Measurements from ENCODE around the gene CRYL1. TPM values are rescaled to one million over a fixed set of nuclear protein-coding genes. Genes with fewer than 3 reads are reported as not detected.

CRYL1 gene
- polyA plus RNA-seq, 1 of the 3 experiments (the other 2 are of a cell fraction): 34.8 TPM

GRCh38 chr13:20371825-20372224 is 153.8 kb downstream of the CRYL1 start:
- Histone ChIP-seq H3K9ac (no peak overlapping the region), H3K9me3 (no peaks in the 10 kb centered on the region), H3K36me3 (replicated peaks in 1 of 2; ENCODE audit: control insufficient read depth in 1 of 2, insufficient read depth in 2 of 2, low read length in 1 of 2) (no peaks in the 10 kb centered on the region), H3K4me2 (no peak overlapping the region), H3K27me3 (ENCODE audit: insufficient read depth) (peaks cover 36% of the 10 kb centered on the region), H2AFZ (ENCODE audit: low read depth) (no peak overlapping the region), H3K4me1 (ENCODE audit: control insufficient read depth in 1 of 2, insufficient read depth in 2 of 2, low read depth in 1 of 2, low read length in 1 of 2) (no peaks in the 10 kb centered on the region), H4K20me1 (ENCODE audit: insufficient read depth) (no peaks in the 10 kb centered on the region), H3K4me3 (ENCODE audit: low read depth in 2 of 2, low read length in 1 of 2) (no peak overlapping the region), H3K79me2 (ENCODE audit: insufficient read depth) (no peaks in the 10 kb centered on the region), H3F3A (replicated peaks; ENCODE audit: insufficient read depth) (no peaks in the 10 kb centered on the region), H3K9me2 (no peaks in the 10 kb centered on the region), H3K27ac (ENCODE audit: low read depth in 2 of 2, low read length in 1 of 2) (no peak overlapping the region)
- WGBS (ENCODE audit: low lambda C conversion rate): 34% methylated on average over 4 of the region's 4 CpGs
- TF ChIP-seq, protein P1, sequence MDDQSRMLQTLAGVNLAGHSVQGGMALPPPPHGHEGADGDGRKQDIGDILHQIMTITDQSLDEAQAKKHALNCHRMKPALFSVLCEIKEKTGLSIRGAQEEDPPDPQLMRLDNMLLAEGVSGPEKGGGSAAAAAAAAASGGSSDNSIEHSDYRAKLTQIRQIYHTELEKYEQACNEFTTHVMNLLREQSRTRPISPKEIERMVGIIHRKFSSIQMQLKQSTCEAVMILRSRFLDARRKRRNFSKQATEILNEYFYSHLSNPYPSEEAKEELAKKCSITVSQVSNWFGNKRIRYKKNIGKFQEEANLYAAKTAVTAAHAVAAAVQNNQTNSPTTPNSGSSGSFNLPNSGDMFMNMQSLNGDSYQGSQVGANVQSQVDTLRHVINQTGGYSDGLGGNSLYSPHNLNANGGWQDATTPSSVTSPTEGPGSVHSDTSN (IDR thresholded peaks at IDR 0.05): no peak
- no peak for TF ChIP-seq GATA2 (CRISPR knock-in tag; IDR thresholded peaks at IDR 0.05)
- TF ChIP-seq CHD2 (IDR thresholded peaks at IDR 0.05; ENCODE audit: low read length, partially characterized antibody): no peak
- TF ChIP-seq, protein P2, sequence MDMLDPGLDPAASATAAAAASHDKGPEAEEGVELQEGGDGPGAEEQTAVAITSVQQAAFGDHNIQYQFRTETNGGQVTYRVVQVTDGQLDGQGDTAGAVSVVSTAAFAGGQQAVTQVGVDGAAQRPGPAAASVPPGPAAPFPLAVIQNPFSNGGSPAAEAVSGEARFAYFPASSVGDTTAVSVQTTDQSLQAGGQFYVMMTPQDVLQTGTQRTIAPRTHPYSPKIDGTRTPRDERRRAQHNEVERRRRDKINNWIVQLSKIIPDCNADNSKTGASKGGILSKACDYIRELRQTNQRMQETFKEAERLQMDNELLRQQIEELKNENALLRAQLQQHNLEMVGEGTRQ (IDR thresholded peaks at IDR 0.05; ENCODE audit: borderline replicate concordance, low read depth, low read length): no peak
- no peak for TF ChIP-seq TAF1 (IDR thresholded peaks at IDR 0.05; ENCODE audit: borderline replicate concordance, low read depth, low read length)
- no peak for TF ChIP-seq EP300 (IDR thresholded peaks at IDR 0.05; ENCODE audit: borderline replicate concordance in 1 of 2, low read depth in 1 of 2, low read length in 1 of 2)
- TF ChIP-seq EZH2phosphoT487 (IDR thresholded peaks at IDR 0.05; ENCODE audit: borderline replicate concordance, low read depth): no peak
- no peak for TF ChIP-seq FOXM1 (IDR thresholded peaks at IDR 0.05; ENCODE audit: low read depth)
- no peak for TF ChIP-seq RCOR1 (IDR thresholded peaks at IDR 0.05; ENCODE audit: low read length)
- TF ChIP-seq ZBTB33 (IDR thresholded peaks at IDR 0.05; ENCODE audit: borderline replicate concordance, low read depth): no peak
- TF ChIP-seq, protein P3, sequence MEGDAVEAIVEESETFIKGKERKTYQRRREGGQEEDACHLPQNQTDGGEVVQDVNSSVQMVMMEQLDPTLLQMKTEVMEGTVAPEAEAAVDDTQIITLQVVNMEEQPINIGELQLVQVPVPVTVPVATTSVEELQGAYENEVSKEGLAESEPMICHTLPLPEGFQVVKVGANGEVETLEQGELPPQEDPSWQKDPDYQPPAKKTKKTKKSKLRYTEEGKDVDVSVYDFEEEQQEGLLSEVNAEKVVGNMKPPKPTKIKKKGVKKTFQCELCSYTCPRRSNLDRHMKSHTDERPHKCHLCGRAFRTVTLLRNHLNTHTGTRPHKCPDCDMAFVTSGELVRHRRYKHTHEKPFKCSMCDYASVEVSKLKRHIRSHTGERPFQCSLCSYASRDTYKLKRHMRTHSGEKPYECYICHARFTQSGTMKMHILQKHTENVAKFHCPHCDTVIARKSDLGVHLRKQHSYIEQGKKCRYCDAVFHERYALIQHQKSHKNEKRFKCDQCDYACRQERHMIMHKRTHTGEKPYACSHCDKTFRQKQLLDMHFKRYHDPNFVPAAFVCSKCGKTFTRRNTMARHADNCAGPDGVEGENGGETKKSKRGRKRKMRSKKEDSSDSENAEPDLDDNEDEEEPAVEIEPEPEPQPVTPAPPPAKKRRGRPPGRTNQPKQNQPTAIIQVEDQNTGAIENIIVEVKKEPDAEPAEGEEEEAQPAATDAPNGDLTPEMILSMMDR (IDR thresholded peaks at IDR 0.05): no peak
- TF ChIP-seq RXRA (IDR thresholded peaks at IDR 0.05; ENCODE audit: borderline replicate concordance, low read depth): no peak
- TF ChIP-seq YY1 (IDR thresholded peaks at IDR 0.05; ENCODE audit: low read depth): no peak
- TF ChIP-seq FOXJ3 (CRISPR knock-in tag; IDR thresholded peaks at IDR 0.05): no peak
- no peak for TF ChIP-seq TCF12 (IDR thresholded peaks at IDR 0.05)
- POLR2A ChIA-PET: no interaction called here
- CTCF ChIA-PET: no interaction called here
- DNase-seq: no peak

Data from SK-N-SH (cell line).